ENCODE data around the gene LMNA. TPM values are rescaled to one million over a fixed set of nuclear protein-coding genes. Genes with fewer than 3 reads are reported as not detected.
A peak's percentile ranks its signal among the peaks of the same experiment; 100 is the strongest.

Gene LMNA
- total and polyA plus RNA-seq, 4 donors: 60.4 to 160 (median 97.2) TPM

DNA sequence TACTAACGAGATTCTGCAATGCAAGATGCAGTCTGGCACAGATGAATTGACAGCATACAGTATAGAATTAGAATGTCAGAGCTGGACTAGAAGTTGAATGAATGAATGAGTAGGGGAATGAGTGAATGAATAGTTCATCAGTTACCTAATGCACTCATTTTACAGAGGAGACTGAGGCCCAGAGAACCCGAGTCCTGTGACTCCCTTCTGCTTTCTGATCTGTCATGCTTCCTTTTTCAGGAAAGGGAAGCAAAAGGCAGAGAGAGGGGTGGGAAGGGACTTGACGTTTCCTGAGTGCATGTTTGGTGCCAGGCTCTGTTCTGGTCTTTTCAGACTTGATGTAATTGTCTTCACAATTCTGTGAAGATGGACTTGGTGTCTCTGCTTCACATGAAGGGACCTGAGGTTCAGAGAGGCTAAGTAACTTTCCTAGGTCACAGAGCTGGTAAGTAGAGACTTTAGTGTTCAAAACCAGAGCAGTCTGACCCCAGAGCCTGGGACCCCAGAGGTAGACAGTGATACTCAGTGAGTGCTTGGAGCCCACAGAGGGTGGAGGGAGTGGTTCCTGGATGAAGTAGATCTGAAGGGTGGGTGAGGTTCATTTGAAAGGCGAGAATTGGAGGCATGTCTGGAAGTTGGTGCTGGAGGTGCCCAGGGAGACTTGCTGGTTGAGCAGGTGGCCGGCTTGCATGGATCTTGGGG, 24.2 kb upstream of the LMNA start:
- Histone ChIP-seq H3K27ac (ENCODE audit: low read depth in 1 of 2, low read length in 2 of 2) (no peak overlapping the region), H3K4me3 (ENCODE audit: low read depth in 1 of 3, low read length in 3 of 3) (no peak overlapping the region), H3K4me1 (ENCODE audit: control insufficient read depth in 4 of 4, insufficient read depth in 4 of 4, low read length in 3 of 4) (peaks cover 0 to 17% (median 10%) of the 10 kb centered on the region in 4 donors), H3K9me3 (ENCODE audit: control insufficient read depth in 4 of 4, low read length in 3 of 4) (no peaks in the 10 kb centered on the region), H3K36me3 (ENCODE audit: control insufficient read depth in 4 of 4, insufficient read depth in 3 of 4, low read depth in 1 of 4, low read length in 3 of 4) (no peaks in the 10 kb centered on the region), H3K9ac (ENCODE audit: low read depth in 1 of 2, low read length in 2 of 2) (no peak overlapping the region), H3K27me3 (ENCODE audit: control insufficient read depth in 4 of 4, insufficient read depth in 4 of 4, low read length in 3 of 4) (no peaks in the 10 kb centered on the region)
- WGBS: 37% methylated on average over 5 of the region's 5 CpGs
- DNase-seq (ENCODE audit: low spot score): no peak
- TF ChIP-seq HNF4A (conservative IDR thresholded peaks at IDR 0.05) (no peak), NR2F2 (IDR thresholded peaks at IDR 0.05) (no peak), GABPA (IDR thresholded peaks at IDR 0.05 in 1 of 2, conservative IDR thresholded peaks at IDR 0.05 in 1 of 2) (no peak), FOXA1 (IDR thresholded peaks at IDR 0.05) (no peak)
- TF ChIP-seq, protein P1, sequence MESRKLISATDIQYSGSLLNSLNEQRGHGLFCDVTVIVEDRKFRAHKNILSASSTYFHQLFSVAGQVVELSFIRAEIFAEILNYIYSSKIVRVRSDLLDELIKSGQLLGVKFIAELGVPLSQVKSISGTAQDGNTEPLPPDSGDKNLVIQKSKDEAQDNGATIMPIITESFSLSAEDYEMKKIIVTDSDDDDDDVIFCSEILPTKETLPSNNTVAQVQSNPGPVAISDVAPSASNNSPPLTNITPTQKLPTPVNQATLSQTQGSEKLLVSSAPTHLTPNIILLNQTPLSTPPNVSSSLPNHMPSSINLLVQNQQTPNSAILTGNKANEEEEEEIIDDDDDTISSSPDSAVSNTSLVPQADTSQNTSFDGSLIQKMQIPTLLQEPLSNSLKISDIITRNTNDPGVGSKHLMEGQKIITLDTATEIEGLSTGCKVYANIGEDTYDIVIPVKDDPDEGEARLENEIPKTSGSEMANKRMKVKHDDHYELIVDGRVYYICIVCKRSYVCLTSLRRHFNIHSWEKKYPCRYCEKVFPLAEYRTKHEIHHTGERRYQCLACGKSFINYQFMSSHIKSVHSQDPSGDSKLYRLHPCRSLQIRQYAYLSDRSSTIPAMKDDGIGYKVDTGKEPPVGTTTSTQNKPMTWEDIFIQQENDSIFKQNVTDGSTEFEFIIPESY (IDR thresholded peaks at IDR 0.05): no peak

DNA sequence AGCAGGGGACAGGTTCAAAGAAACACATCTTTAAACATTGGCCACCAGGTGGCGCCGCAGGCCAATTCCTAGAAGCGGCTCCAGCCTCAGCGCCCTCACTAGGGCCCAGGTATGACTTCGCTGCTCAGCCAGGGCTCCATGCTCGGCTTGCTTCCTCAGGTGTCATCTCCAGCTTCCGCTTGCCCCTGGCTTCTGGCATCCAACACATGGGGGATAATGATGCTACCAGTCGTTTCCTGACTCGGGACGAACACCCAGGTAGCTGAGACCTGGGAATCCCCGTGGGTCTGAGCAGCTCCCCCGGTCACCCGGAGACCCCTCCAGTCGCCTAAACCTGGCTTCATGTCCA, 23.7 kb upstream of the LMNA start:
- no peaks in the 10 kb centered on the region for H3K9me3 ChIP-seq (ENCODE audit: control insufficient read depth in 4 of 4, low read length in 3 of 4)
- TF ChIP-seq RAD21 (IDR thresholded peaks at IDR 0.05): peak; percentile 93
- TF ChIP-seq NR2F2 (IDR thresholded peaks at IDR 0.05): no peak
- TF ChIP-seq HNF4G (IDR thresholded peaks at IDR 0.05): no peak
- no peak for TF ChIP-seq TAF1 (conservative IDR thresholded peaks at IDR 0.05)
- TF ChIP-seq, protein P1 (IDR thresholded peaks at IDR 0.05): no peak
- no peak for TF ChIP-seq HNF4A (conservative IDR thresholded peaks at IDR 0.05)
- TF ChIP-seq JUND (IDR thresholded peaks at IDR 0.05): no peak
- TF ChIP-seq, protein P2, sequence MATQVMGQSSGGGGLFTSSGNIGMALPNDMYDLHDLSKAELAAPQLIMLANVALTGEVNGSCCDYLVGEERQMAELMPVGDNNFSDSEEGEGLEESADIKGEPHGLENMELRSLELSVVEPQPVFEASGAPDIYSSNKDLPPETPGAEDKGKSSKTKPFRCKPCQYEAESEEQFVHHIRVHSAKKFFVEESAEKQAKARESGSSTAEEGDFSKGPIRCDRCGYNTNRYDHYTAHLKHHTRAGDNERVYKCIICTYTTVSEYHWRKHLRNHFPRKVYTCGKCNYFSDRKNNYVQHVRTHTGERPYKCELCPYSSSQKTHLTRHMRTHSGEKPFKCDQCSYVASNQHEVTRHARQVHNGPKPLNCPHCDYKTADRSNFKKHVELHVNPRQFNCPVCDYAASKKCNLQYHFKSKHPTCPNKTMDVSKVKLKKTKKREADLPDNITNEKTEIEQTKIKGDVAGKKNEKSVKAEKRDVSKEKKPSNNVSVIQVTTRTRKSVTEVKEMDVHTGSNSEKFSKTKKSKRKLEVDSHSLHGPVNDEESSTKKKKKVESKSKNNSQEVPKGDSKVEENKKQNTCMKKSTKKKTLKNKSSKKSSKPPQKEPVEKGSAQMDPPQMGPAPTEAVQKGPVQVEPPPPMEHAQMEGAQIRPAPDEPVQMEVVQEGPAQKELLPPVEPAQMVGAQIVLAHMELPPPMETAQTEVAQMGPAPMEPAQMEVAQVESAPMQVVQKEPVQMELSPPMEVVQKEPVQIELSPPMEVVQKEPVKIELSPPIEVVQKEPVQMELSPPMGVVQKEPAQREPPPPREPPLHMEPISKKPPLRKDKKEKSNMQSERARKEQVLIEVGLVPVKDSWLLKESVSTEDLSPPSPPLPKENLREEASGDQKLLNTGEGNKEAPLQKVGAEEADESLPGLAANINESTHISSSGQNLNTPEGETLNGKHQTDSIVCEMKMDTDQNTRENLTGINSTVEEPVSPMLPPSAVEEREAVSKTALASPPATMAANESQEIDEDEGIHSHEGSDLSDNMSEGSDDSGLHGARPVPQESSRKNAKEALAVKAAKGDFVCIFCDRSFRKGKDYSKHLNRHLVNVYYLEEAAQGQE (IDR thresholded peaks at IDR 0.05): no peak
- TF ChIP-seq, protein P3, sequence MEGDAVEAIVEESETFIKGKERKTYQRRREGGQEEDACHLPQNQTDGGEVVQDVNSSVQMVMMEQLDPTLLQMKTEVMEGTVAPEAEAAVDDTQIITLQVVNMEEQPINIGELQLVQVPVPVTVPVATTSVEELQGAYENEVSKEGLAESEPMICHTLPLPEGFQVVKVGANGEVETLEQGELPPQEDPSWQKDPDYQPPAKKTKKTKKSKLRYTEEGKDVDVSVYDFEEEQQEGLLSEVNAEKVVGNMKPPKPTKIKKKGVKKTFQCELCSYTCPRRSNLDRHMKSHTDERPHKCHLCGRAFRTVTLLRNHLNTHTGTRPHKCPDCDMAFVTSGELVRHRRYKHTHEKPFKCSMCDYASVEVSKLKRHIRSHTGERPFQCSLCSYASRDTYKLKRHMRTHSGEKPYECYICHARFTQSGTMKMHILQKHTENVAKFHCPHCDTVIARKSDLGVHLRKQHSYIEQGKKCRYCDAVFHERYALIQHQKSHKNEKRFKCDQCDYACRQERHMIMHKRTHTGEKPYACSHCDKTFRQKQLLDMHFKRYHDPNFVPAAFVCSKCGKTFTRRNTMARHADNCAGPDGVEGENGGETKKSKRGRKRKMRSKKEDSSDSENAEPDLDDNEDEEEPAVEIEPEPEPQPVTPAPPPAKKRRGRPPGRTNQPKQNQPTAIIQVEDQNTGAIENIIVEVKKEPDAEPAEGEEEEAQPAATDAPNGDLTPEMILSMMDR (IDR thresholded peaks at IDR 0.05; ENCODE audit: low read depth, low read length, missing input control): peak; percentile 68
- peaks cover 0 to 17% (median 9%) of the 10 kb centered on the region in 4 donors for H3K4me1 ChIP-seq (ENCODE audit: control insufficient read depth in 4 of 4, insufficient read depth in 4 of 4, low read length in 3 of 4)
- no peak overlapping the region for H3K4me3 ChIP-seq (ENCODE audit: low read depth in 1 of 3, low read length in 3 of 3)
- peak; percentile 89 for DNase-seq (ENCODE audit: low spot score)
- no peak overlapping the region for H3K27ac ChIP-seq (ENCODE audit: low read depth in 1 of 2, low read length in 2 of 2)
- no peaks in the 10 kb centered on the region for H3K27me3 ChIP-seq (ENCODE audit: control insufficient read depth in 4 of 4, insufficient read depth in 4 of 4, low read length in 3 of 4)
- H3K36me3 ChIP-seq (ENCODE audit: control insufficient read depth in 4 of 4, insufficient read depth in 3 of 4, low read depth in 1 of 4, low read length in 3 of 4): no peaks in the 10 kb centered on the region
- WGBS: 41% methylated on average over 14 of the region's 14 CpGs
- no peak overlapping the region for H3K9ac ChIP-seq (ENCODE audit: low read depth in 1 of 2, low read length in 2 of 2)

Measured in liver (tissue), 9 donors.